Mesodermal cell (in vitro differentiated cells): Measurements from ENCODE around the gene TMCO1.
"Not testable (repeated sequence)": the region's sequence is repeated elsewhere in the genome, so short reads cannot be mapped to it uniquely, and the experiment has no call there.

ENCODE experiments used
- H3K27ac ChIP-seq: 2 replicates; pipeline ENCODE4 v1.7.0; 2013; ENCODE audit warnings: mild to moderate bottlenecking, low read depth, low read length, moderate library complexity; ENCODE audit not compliant: severe bottlenecking
- H3K36me3 ChIP-seq: 2 replicates; pipeline ENCODE4 v1.7.1; 2013; ENCODE audit warnings: mild to moderate bottlenecking, low read length, moderate library complexity; ENCODE audit not compliant: control insufficient read depth, insufficient read depth
- H3K4me1 ChIP-seq: one replicate; pipeline ENCODE4 v1.7.1; 2013; ENCODE audit warnings: mild to moderate bottlenecking, low read length; ENCODE audit not compliant: insufficient read depth, control insufficient read depth, poor library complexity, severe bottlenecking
- H3K4me3 ChIP-seq: 2 replicates; pipeline ENCODE4 v1.7.0; 2013; ENCODE audit warnings: low read length, control low read depth, mild to moderate bottlenecking; ENCODE audit not compliant: insufficient read depth, poor library complexity, severe bottlenecking; ENCODE audit errors: extremely low read depth
- H3K9me3 ChIP-seq: 2 replicates; pipeline ENCODE4 v1.7.1; 2013; ENCODE audit warnings: mild to moderate bottlenecking, low read length, moderate library complexity; ENCODE audit not compliant: control insufficient read depth
- WGBS, 2 experiments: methylation state at CpG; one replicate each; pipeline ENCODE4 v1.1.5; 2013; ENCODE audit warnings: missing lambda C conversion rate in 2 of 2; ENCODE audit not compliant: insufficient coverage in 2 of 2; 5-methylcytosine and 5-hydroxymethylcytosine counted together

Gene TMCO1

DNA sequence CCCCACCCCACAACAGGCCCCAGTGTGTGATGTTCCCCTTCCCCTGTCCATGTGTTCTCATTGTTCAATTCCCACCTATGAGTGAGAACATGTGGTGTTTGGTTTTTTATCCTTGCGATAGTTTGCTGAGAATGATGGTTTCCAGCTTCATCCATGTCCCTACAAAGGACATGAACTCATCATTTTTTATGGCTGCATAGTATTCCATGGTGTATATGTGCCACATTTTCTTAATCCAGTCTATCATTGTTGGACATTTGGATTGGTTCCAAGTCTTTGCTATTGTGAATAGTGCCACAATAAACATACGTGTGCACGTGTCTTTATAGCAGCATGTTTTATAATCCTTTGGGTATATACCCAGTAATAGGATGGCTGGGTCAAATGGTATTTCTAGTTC, 9.5 kb upstream of the TMCO1 start:
- H3K36me3 ChIP-seq, H3K4me3 ChIP-seq, H3K9me3 ChIP-seq, H3K4me1 ChIP-seq, H3K27ac ChIP-seq: not testable (repeated sequence)
- no CpG with 5 or more reads among the region's 3 CpGs for WGBS, 2 experiments

DNA sequence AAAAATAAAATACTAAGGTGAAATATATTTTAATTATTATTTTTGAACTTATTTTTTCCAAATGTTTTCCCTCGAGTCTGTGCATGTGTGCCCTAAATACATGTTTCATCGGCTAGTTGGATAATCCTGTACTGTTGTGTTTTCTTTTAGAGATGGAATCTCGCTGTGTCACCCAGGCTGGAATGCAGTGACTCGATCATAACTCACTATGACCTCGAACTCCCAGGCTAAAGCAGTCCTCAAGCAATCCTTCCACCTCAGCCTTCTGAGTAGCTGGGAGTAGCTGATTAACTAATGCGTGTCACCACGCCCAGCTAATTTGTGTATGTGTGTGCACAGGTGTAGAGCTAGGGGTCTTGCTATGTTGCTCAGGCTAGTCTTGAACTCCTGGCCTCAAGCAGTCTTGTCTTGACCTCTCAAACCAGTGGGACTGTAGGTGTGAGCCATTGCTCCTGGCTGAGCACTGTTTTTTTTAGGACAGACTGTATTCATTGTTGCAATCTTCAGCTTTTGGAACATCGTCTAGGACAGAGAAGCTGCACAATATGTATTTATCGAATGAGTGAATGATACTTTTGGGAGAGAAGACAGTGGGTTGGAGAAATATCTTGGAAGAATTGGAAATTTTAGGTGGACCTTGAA, 4.8 kb upstream of the TMCO1 start:
- Histone ChIP-seq H3K4me1 (peaks cover 17% of the 10 kb centered on the region), H3K4me3 (no peak overlapping the region), H3K27ac (peak overlapping the region; percentile 82), H3K9me3 (no peaks in the 10 kb centered on the region), H3K36me3 (peaks cover 3% of the 10 kb centered on the region)
- 91 to 95% methylated on average over 2 to 5 of the region's 9 CpGs for WGBS, 2 experiments

DNA sequence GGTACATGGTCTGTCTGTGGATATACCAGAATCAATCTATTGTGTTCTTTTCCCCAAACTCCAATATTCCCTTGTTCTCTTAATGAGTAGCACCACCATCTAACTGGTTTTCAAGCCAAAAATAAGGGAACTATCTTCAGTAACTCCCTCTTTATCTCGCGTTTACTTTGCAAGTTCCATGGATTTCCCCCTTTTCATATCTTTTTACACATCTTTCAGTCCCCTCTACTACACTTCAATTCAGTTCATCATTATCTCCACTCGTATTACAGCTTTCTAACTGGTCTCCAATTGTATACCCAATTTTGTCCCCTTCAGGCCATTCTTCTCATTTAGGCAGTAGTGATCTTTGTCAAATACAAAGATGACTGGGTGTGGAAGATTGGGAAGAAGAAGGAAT, 4.1 kb upstream of the TMCO1 start:
- no peaks in the 10 kb centered on the region for H3K9me3 ChIP-seq
- H3K27ac ChIP-seq, result peak overlapping the region; percentile 82
- H3K36me3 ChIP-seq, result peaks cover 3% of the 10 kb centered on the region
- no peak overlapping the region for H3K4me3 ChIP-seq
- H3K4me1 ChIP-seq, result peaks cover 20% of the 10 kb centered on the region
- WGBS, 2 experiments, result 94 to 95% methylated on average over 2 to 3 of the region's 3 CpGs

DNA sequence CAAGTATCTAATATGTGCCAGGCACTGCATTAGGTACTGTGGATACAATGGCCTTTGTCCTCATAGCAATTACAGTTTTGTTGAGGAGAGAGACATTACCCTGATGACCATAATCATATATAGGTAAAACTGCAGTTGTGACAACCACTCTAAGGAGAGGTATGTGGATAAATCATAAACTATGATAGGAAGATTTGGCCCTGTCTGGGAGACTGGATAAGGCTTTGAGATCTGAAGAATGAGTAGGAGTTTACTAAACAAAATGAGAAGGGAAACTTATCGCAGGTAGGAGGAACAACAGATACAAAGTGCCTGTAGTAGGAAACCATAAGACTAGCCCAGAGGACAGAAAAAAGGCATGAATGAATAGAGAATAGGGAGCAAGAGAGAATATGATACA, 4.4 kb downstream of the TMCO1 start:
- Histone ChIP-seq H3K4me1 (peaks cover 6% of the 10 kb centered on the region), H3K36me3 (peaks cover 48% of the 10 kb centered on the region), H3K27ac (no peak overlapping the region), H3K9me3 (no peaks in the 10 kb centered on the region), H3K4me3 (no peak overlapping the region)
- WGBS, 2 experiments, result 94 to 100% methylated on average over 1 of the region's 1 CpG

- Histone ChIP-seq H3K27ac (no peak overlapping the region), H3K4me3 (no peak overlapping the region), H3K9me3 (no peaks in the 10 kb centered on the region), H3K4me1 (peaks cover 6% of the 10 kb centered on the region), H3K36me3 (peaks cover 54% of the 10 kb centered on the region)
- WGBS, 2 experiments, result 80% methylated on average over 1 of the region's 2 CpGs; no CpG with 5 or more reads in 1 of the 2 experiments
Observed at GRCh38 chr1:165763442-165763841, 5.2 kb downstream of the TMCO1 start.

GRCh38 chr1:165762725-165763124, 5.9 kb downstream of the TMCO1 start:
- peaks cover 59% of the 10 kb centered on the region for H3K36me3 ChIP-seq
- H3K9me3 ChIP-seq, result no peaks in the 10 kb centered on the region
- no peak overlapping the region for H3K27ac ChIP-seq
- H3K4me1 ChIP-seq, result peaks cover 2% of the 10 kb centered on the region
- H3K4me3 ChIP-seq, result no peak overlapping the region
- WGBS, 2 experiments, result no CpG with 5 or more reads among the region's 1 CpG

DNA sequence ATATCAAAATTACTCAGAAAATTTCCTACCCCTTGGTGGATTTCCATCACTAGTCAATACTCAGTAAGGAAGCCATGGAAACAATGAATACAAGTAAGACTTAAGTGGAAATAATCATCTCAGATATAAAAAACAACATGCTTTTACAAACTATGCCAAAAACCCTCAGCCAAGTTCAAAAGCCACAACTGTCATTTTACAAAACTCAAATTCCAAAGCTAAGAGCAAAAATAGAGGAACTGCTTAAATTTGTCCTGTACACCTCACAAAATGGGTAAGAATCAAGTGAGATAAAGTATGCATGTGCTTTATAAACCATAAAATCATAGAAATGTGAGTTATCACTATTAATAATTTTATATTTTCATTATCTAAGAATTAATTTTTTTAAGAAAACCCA, 9.6 kb downstream of the TMCO1 start:
- Histone ChIP-seq H3K27ac (no peak overlapping the region), H3K4me1 (no peaks in the 10 kb centered on the region), H3K9me3 (no peaks in the 10 kb centered on the region), H3K4me3 (no peak overlapping the region), H3K36me3 (peaks cover 47% of the 10 kb centered on the region)

DNA sequence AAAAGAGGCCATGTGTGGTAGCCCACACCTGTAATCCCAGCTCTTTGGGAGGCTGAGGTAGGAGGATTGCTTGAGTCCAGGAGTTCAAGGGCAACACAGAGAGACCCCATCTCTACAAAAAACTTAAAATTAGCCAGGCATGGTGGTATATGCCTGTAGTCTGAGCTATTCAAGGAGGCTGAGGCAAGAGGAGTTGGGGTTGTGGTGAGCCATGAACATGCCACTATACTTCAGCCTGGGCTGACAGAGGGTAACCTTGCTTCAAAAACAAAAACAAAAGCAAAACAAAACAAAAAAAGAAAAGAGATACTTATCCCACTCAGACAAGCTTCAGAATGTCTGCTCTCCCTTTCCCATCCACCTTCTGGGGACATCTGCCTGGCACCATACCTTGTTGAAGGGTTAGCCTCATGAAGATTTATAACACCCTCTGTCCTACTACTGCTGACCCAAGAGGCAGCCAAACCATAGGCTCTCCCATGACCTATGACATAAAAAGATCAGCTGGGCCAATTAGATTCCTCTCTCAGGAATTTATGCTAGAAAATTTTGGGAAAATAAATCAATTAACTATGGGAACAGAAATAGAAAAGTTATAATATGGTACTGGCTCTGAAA, 13.2 kb downstream of the TMCO1 start:
- no peaks in the 10 kb centered on the region for H3K4me1 ChIP-seq
- peaks cover 55% of the 10 kb centered on the region for H3K36me3 ChIP-seq
- no peak overlapping the region for H3K4me3 ChIP-seq
- H3K27ac ChIP-seq, result no peak overlapping the region
- no peaks in the 10 kb centered on the region for H3K9me3 ChIP-seq

GRCh38 chr1:165753934-165754333, 14.7 kb downstream of the TMCO1 start:
- Histone ChIP-seq H3K27ac (no peak overlapping the region), H3K4me3 (no peak overlapping the region), H3K9me3 (no peaks in the 10 kb centered on the region), H3K36me3 (peaks cover 56% of the 10 kb centered on the region), H3K4me1 (no peaks in the 10 kb centered on the region)

DNA sequence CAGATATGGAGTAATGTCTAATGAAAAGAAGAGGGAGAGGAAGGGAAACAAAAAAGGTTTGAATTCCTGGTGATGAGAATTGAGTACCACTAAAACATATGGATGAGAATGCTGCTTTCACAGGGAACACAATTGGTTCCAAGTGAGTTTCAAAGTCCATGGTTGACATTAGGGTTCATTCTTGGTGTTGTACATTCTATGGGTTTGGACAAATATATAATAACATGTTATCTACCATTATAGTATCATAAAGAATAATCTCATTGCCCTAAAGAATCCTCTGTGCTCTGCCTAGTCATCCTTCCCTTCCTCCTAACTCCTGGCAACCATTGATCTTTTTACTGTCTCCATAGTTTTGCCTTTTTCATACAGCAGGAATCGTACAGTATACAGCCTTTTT, 20.1 kb downstream of the TMCO1 start:
- 60 to 88% methylated on average over 1 of the region's 1 CpG for WGBS, 2 experiments
- Histone ChIP-seq H3K4me1 (no peaks in the 10 kb centered on the region), H3K9me3 (no peaks in the 10 kb centered on the region), H3K4me3 (no peak overlapping the region), H3K27ac (no peak overlapping the region), H3K36me3 (peaks cover 32% of the 10 kb centered on the region)

- peaks cover 29% of the 10 kb centered on the region for H3K36me3 ChIP-seq
- WGBS, 2 experiments, result 95% methylated on average over 4 to 7 of the region's 9 CpGs
- no peak overlapping the region for H3K4me3 ChIP-seq
- no peaks in the 10 kb centered on the region for H3K9me3 ChIP-seq
- no peak overlapping the region for H3K27ac ChIP-seq
- H3K4me1 ChIP-seq, result no peaks in the 10 kb centered on the region
Observed at GRCh38 chr1:165747632-165748447, 20.8 kb downstream of the TMCO1 start.
